Activated T-cell treated with anti-CD3 and anti-CD28 coated beads, Interleukin-2, amount 50 U/mL, for 24 hours (primary cell): ENCODE data around the gene ACKR3.

Experiments used
- DNase-seq: peaks from one replicate; pipeline ENCODE4 v3.0.0-alpha.2; 2020
- H3K27ac Mint-ChIP-seq: 2 replicates; pipeline ENCODE4 v1.8.0; 2020; ENCODE audit warnings: mild to moderate bottlenecking, mixed read lengths
- H3K27me3 Mint-ChIP-seq: 2 replicates; pipeline ENCODE4 v1.8.0; 2020; ENCODE audit warnings: mixed read lengths
- H3K36me3 Mint-ChIP-seq: 2 replicates; pipeline ENCODE4 v1.8.0; 2020; ENCODE audit warnings: low read depth, mixed read lengths
- H3K4me1 Mint-ChIP-seq: 2 replicates; pipeline ENCODE4 v1.8.0; 2020; ENCODE audit warnings: low read depth, mixed read lengths
- H3K4me3 Mint-ChIP-seq: 2 replicates; pipeline ENCODE4 v1.8.0; 2020; ENCODE audit warnings: mild to moderate bottlenecking, moderate library complexity, mixed read lengths
- H3K9me3 Mint-ChIP-seq: 2 replicates; pipeline ENCODE4 v1.8.0; 2020; ENCODE audit warnings: mixed read lengths

Gene ACKR3

DNA sequence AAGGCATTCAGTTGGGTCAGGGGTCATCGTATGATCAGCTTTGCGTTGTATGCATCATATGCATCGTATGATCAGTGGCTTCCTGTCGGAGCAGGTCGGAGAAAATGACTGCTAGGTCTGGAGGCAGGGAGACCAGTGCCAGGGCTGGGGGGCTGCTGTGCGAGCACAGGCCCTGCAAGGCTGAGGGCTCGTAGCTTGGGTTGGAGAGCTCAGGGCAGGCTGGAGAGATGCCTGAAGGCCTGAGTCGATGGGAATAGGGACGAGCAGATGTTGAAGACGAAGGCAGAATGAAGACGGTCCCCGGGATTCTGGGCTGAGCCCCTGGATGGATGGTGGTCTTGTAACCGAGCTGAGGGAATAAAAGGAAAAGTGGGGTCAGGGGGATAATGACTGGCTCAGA lies 25.3 kb upstream of the ACKR3 start:
- Mint-ChIP-seq H3K27ac (peak overlapping the region; percentile 30), H3K4me1 (peaks cover 88% of the 10 kb centered on the region), H3K27me3 (no peaks in the 10 kb centered on the region), H3K9me3 (no peaks in the 10 kb centered on the region), H3K36me3 (peaks cover 22% of the 10 kb centered on the region), H3K4me3 (no peak overlapping the region)
- no peak for DNase-seq

DNA sequence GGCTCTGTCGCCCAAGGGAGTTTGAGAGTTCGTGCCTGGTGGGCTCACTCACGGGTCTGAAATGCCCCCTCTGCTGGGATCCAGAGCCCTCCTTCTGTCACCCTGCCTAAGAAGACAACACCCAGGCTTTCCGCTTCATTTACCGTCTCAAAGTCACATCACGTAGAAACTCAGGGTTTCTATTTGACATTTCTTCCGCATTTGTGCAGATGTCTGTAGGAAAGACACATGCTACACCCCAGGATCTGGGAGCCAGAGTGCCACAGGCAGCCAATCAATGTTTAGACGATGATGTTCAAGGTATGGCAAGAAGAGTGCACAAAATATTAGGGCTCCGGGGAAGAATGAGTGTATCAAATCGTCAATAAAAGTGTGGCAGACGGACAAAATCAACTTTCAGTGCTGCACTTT lies 24.4 kb upstream of the ACKR3 start:
- DNase-seq: no peak
- no peak overlapping the region for H3K4me3 Mint-ChIP-seq
- peaks cover 88% of the 10 kb centered on the region for H3K4me1 Mint-ChIP-seq
- no peaks in the 10 kb centered on the region for H3K9me3 Mint-ChIP-seq
- no peaks in the 10 kb centered on the region for H3K27me3 Mint-ChIP-seq
- peaks cover 21% of the 10 kb centered on the region for H3K36me3 Mint-ChIP-seq
- peak overlapping the region; percentile 79 for H3K27ac Mint-ChIP-seq

DNA sequence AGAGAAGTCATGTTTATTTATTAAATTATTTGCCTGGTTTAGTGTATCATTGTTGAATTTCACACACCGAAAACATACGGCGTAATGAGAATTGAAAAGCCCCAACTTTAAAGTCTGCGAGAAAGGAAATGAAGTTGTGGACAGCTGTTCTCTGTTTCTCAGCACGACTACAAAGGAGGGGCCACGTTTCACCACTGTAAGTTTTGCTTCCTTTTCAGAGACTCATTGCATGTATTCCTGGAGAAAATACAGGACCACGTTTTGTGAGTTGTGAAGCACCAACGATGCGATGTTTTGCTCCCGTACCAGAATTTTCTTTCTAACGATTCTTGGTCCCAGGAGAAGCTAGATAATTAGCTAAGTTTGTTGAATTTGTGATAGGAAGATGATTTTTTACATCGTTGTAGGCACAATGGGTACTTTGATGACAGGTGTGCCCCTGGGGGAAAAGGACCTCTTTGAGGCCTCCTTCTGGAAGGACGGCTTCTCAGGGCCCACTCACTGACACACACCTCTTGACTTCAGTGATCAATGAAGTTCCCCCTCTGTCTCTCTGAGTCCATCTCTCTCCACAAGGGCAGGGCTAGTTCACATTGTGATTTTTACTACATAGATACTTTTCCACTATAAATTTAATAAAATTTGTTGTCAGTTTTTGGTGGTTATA lies 23.7 kb upstream of the ACKR3 start:
- Mint-ChIP-seq H3K27ac (peak overlapping the region; percentile 79), H3K4me3 (peak overlapping the region; percentile 67), H3K4me1 (peaks cover 90% of the 10 kb centered on the region), H3K36me3 (peaks cover 19% of the 10 kb centered on the region), H3K9me3 (no peaks in the 10 kb centered on the region), H3K27me3 (no peaks in the 10 kb centered on the region)
- DNase-seq: no peak

DNA sequence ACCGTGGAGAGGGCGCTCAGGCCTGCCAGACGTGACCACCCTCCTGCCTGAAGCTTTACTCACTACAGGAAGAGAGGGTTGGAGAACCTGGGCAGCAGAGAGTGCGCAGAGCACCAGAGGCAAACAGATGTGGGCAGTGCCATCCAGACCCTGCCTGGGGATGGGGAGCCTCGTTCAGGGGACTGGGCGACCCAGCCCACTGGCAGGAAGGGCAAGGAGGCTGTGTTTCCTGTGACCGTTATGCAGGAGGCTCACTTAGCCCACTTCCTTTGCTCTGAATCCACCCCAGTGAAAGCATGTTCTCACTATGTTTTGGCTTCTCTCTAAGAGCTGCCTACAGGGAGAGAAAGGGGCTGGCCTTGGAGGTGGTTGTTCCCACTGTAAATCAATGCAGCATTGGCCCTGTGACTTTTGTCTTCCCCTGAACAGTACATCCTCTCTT lies 23.0 kb upstream of the ACKR3 start:
- Mint-ChIP-seq H3K4me1 (peaks cover 90% of the 10 kb centered on the region), H3K27me3 (no peaks in the 10 kb centered on the region), H3K27ac (peak overlapping the region; percentile 79), H3K4me3 (peak overlapping the region; percentile 67), H3K36me3 (peaks cover 15% of the 10 kb centered on the region), H3K9me3 (no peaks in the 10 kb centered on the region)
- peak; percentile 61 for DNase-seq

DNA sequence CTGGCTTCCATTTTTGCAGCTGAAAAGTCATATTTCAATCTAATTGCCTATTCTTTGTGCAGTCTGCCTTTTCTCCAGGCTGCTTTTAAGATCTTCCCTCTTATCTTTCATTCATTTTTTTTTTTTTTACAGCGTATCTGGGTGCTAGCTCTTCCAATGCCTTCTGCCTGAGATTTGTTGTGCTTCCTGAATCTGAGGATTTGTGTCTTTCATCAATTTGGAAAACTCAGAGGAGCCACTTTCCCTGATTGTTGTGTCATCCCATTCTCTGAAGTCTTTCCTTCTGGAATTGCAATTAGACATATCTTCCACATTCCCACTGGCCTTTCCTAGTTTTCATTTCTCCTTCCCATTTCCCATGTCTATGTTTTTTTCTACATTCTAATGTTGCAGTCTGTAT lies 21.9 kb upstream of the ACKR3 start:
- Mint-ChIP-seq H3K4me1 (peaks cover 91% of the 10 kb centered on the region), H3K9me3 (no peaks in the 10 kb centered on the region), H3K27me3 (no peaks in the 10 kb centered on the region), H3K4me3 (no peak overlapping the region), H3K36me3 (peaks cover 5% of the 10 kb centered on the region), H3K27ac (peak overlapping the region; percentile 79)
- no peak for DNase-seq

DNA sequence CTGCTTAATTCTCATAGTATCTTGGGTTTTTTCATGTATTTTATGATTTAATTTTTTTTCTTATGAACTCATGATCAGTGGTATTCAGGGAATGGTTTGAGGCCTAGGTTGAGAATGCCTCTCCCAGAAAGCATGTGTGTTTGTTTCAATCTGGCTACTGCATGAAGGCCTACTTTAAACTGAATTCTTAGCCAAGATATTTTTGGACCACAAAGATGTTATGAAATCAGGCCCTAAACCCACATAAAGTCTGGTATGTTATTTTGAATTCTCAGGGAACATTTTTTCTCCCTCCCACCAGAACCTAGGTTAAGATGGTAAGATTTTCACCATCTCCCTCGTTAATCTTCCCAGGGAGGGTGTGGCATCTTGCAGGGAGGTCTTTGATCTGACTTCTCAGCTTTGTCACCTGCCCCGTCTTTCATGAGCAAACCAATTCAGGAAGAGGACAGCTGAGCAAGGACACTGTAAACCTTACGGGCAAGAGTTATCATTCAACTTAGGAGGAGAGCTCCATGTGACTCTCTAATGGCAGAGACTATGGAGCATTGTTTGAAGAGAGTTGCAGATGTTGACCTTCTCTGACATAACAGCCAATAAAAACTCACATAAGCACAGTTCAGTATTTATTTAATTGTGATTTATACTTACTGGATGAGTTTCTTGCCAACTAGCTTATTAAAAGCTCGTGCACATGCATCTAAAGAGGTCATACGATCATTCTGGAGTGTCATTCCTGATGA lies 21.3 kb upstream of the ACKR3 start:
- Mint-ChIP-seq H3K4me3 (no peak overlapping the region), H3K27ac (peak overlapping the region; percentile 72), H3K36me3 (peaks cover 5% of the 10 kb centered on the region), H3K4me1 (peaks cover 91% of the 10 kb centered on the region), H3K27me3 (no peaks in the 10 kb centered on the region), H3K9me3 (no peaks in the 10 kb centered on the region)
- no peak for DNase-seq

DNA sequence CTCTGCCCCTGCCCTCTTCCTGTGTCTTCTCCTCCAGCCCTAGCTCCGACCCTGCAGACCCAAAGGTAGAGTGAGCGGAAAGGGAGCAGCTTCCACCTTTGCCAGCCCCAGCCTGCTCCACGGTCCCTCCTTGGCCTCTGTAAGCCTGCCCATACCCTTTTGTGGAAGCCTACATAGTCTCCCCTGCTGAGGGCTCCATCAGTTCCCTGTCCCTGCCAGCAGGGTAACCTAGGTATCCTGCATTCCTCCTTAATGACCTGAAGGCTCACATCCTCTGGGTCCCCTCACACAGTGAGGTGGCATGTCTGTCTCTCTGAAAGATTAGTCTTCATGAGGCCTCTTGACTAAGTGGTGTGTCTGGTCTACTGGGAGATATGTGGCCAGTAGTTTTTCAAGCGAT lies 20.5 kb upstream of the ACKR3 start:
- peaks cover 5% of the 10 kb centered on the region for H3K9me3 Mint-ChIP-seq
- peaks cover 11% of the 10 kb centered on the region for H3K36me3 Mint-ChIP-seq
- no peak overlapping the region for H3K27ac Mint-ChIP-seq
- DNase-seq: no peak
- no peak overlapping the region for H3K4me3 Mint-ChIP-seq
- H3K27me3 Mint-ChIP-seq: no peaks in the 10 kb centered on the region
- H3K4me1 Mint-ChIP-seq: peaks cover 98% of the 10 kb centered on the region

DNA sequence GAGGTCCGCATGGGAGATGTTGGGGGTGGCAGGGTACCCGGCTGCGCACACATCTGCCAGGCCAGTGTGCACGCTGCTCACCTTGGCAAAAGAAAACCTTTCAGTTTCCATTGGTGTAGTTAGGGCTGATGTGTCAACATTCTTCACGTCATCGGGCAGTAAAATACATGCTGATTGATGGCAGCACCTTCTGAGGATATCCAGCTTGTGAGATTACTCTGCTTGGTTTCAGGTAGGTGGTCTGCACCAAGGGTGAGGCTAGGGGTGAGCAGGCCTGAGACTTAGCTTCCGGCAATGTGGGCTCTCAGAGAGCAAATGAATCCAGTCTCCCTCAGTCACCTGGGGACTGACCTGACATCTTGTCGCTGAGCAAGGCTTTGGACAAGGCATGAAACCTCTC lies 19.3 kb upstream of the ACKR3 start:
- no peaks in the 10 kb centered on the region for H3K27me3 Mint-ChIP-seq
- no peak overlapping the region for H3K4me3 Mint-ChIP-seq
- no peak for DNase-seq
- peaks cover 97% of the 10 kb centered on the region for H3K4me1 Mint-ChIP-seq
- peak overlapping the region; percentile 12 for H3K27ac Mint-ChIP-seq
- peaks cover 15% of the 10 kb centered on the region for H3K36me3 Mint-ChIP-seq
- H3K9me3 Mint-ChIP-seq: peaks cover 13% of the 10 kb centered on the region

DNA sequence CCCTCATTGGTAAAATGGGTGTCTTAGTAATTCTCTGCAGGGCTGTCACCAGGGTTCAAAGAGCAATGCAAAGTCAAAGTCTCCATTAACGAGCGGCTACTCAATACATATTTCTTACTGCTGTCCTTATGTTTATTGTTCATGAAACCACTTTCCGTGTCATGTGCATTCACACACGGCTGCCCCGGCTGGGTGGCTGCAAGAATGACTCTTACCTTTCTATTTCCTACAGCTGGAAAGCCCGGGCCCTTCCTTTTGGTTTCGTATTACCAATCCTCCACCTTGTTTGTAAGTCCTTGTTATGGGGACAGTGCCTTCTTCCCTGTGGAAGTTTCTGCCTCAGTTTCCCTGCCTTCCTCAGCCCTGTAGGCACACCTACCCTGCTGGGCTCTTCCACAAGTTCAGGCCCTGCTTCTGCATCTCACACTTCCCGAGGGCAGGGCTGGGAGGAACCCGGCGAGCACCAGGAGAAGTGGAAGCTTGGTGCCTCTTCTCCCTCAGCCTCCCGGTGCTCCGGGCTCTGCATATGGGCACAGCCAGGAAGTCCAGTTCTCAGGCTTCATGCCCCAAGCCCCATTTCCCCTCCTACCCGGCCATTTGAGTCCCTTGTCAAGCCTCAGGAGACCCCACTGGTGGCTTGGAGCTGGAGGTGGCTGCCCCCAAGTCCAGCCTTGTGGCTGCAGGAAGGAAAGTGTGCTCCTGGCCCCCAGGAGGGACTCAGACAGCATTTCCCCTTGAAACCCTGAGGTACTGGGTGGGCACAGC lies 18.7 kb upstream of the ACKR3 start:
- no peak for DNase-seq
- Mint-ChIP-seq H3K27ac (peak overlapping the region; percentile 44), H3K4me1 (peaks cover 98% of the 10 kb centered on the region)

DNA sequence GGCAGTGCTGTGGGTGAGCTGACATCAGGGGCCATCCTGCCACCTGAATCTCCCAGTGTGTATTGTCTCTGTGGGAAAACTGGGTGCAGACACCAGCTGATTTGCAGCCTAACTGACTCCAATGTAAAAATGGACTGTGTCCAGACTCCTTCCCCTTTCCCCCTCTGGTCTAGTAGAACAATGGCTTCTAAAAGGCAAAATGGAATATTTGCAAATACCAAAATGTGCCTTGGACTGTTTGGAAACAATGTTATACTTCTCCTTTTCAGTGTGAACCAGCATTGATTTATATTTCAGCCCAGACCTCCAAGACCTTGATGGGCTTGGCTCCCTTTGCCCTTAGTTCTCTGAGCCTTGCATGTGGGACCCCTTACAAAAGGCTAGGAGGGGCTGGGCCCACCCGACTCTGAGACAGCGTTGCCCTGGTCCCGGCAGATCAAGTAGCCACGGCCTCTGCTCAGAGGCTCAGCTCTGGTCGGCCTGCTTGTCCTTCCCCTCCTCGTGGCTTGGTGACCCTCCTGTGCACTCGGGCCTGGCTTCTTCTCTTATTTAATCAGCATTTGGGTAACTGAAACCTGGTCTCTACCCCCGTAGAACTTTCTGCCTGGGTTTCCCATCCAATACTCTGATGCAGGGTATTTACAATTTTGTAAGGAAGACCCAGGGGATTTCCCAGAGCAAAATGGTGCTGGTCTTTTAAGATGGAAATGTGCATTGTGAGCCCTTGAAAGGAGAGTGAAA lies 18.0 kb upstream of the ACKR3 start:
- peak overlapping the region; percentile 35 for H3K4me3 Mint-ChIP-seq
- H3K36me3 Mint-ChIP-seq: peaks cover 15% of the 10 kb centered on the region
- peaks cover 13% of the 10 kb centered on the region for H3K9me3 Mint-ChIP-seq
- no peak for DNase-seq
- peaks cover 95% of the 10 kb centered on the region for H3K4me1 Mint-ChIP-seq
- H3K27me3 Mint-ChIP-seq: no peaks in the 10 kb centered on the region
- peak overlapping the region; percentile 81 for H3K27ac Mint-ChIP-seq

More for the DNA sequence above, 18.7 kb upstream of the ACKR3 start:
- Mint-ChIP-seq H3K27me3 (no peaks in the 10 kb centered on the region), H3K9me3 (peaks cover 13% of the 10 kb centered on the region), H3K4me3 (no peak overlapping the region), H3K36me3 (peaks cover 15% of the 10 kb centered on the region)

DNA sequence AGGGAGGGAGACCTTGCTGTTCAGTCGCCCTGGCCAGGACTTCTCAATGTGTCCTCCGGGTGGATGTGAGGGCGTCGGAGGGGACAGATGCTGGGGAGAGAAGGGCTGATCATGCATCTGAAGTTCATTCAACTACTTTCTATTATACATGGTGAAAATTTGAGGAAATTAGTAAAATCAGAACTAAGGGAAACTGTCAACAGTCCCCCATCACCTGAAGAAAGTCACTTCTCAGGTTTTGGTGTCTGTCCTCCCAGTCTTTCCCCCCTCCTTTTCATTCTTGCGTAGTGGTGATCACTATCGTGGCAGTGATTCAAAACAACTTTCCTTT lies 17.4 kb upstream of the ACKR3 start:
- H3K36me3 Mint-ChIP-seq: peaks cover 15% of the 10 kb centered on the region

DNA sequence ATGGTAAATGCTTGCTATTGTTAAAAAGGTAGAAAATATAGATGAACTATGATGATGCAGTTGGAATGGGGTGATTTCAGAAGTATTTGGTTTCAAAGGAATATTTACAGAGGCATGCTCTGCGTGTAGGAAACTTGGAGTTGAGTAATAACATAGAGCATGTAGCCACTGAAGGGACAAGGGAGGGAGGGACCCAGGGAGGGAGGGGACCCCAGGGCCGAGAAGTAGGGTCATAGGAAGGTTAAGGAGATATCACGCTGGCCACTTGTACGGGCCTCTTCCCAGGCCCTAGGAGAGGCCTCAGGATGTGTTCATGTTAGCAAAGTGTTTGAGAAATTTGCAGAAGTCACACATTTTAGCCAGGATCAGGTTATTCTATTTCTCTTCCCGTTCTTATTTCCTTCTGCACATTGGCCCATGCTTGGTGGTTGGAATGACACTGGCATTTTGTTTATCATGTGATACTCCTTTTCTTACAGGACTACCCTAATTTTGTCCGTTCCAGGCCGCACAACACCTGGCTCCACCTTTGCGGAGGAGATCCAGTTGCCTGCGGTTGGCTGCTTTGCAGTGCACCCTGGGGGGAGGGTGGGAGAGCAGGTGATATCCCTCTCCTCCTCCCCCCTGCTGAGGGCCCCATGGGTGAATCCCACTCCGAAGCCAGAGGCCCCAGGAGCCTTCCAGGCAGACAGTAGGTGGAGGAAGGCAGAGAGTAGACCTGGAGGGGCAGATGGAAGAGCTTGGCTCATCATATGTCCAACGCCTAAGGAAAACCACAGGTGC lies 16.9 kb upstream of the ACKR3 start:
- peaks cover 12% of the 10 kb centered on the region for H3K36me3 Mint-ChIP-seq
- H3K27ac Mint-ChIP-seq: peak overlapping the region; percentile 81
- peaks cover 91% of the 10 kb centered on the region for H3K4me1 Mint-ChIP-seq
- peaks cover 13% of the 10 kb centered on the region for H3K9me3 Mint-ChIP-seq
- no peak overlapping the region for H3K4me3 Mint-ChIP-seq
- no peaks in the 10 kb centered on the region for H3K27me3 Mint-ChIP-seq
- DNase-seq: no peak

More for the DNA sequence above, 17.4 kb upstream of the ACKR3 start:
- H3K9me3 Mint-ChIP-seq: peaks cover 13% of the 10 kb centered on the region
- DNase-seq: no peak
- peak overlapping the region; percentile 81 for H3K27ac Mint-ChIP-seq
- peak overlapping the region; percentile 35 for H3K4me3 Mint-ChIP-seq
- H3K4me1 Mint-ChIP-seq: peaks cover 91% of the 10 kb centered on the region
- H3K27me3 Mint-ChIP-seq: no peaks in the 10 kb centered on the region

DNA sequence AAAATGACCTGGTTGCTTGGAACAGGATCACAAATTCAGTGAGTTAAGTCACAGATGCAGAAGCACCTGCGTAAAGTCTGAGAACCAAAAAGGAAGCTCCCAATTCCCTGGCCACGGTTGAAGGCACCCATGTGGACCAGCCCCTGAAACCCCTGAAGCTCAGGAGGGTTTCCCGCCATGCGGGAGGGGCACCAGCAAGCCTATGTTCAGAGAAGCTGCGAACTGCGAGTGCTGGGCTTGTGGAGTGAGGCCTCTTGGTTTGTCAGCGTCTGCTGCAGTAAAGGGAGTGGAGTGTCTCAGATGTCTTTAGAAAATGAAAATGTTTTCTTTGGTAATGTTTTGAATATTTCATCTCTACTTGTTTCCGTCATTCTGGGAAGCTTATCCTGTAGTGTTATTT lies 16.1 kb upstream of the ACKR3 start:
- peaks cover 13% of the 10 kb centered on the region for H3K9me3 Mint-ChIP-seq
- peaks cover 91% of the 10 kb centered on the region for H3K4me1 Mint-ChIP-seq
- H3K27ac Mint-ChIP-seq: peak overlapping the region; percentile 77
- peaks cover 10% of the 10 kb centered on the region for H3K36me3 Mint-ChIP-seq
- H3K4me3 Mint-ChIP-seq: peak overlapping the region; percentile 21
- DNase-seq: no peak
- H3K27me3 Mint-ChIP-seq: no peaks in the 10 kb centered on the region
